DOHH2 (cell line): ENCODE measurements around the gene RNF223.

Experiments used
- CTCF ChIP-seq: fragments of 200-600 bp; sonication (generic); IDR thresholded peaks from one replicate; pipeline ENCODE4 v1.5.1; 2014; ENCODE audit warnings: antibody characterized with exemption, mild to moderate bottlenecking, low read depth, low read length; ENCODE audit not compliant: poor library complexity, severe bottlenecking
- EZH2phosphoT487 ChIP-seq: fragments of 200-600 bp; sonication (generic); IDR thresholded peaks from 2 replicates; pipeline ENCODE4 v1.6.1; 2017; ENCODE audit warnings: borderline replicate concordance, mild to moderate bottlenecking, antibody characterized with exemption, low read length, moderate library complexity, mixed read lengths

- TF ChIP-seq CTCF, result no peak
- TF ChIP-seq EZH2phosphoT487, result no peak
Observed at GRCh38 chr1:1100296-1100695, 26.2 kb upstream of the RNF223 start.
